ENCODE data around the gene RPL18.

DNA sequence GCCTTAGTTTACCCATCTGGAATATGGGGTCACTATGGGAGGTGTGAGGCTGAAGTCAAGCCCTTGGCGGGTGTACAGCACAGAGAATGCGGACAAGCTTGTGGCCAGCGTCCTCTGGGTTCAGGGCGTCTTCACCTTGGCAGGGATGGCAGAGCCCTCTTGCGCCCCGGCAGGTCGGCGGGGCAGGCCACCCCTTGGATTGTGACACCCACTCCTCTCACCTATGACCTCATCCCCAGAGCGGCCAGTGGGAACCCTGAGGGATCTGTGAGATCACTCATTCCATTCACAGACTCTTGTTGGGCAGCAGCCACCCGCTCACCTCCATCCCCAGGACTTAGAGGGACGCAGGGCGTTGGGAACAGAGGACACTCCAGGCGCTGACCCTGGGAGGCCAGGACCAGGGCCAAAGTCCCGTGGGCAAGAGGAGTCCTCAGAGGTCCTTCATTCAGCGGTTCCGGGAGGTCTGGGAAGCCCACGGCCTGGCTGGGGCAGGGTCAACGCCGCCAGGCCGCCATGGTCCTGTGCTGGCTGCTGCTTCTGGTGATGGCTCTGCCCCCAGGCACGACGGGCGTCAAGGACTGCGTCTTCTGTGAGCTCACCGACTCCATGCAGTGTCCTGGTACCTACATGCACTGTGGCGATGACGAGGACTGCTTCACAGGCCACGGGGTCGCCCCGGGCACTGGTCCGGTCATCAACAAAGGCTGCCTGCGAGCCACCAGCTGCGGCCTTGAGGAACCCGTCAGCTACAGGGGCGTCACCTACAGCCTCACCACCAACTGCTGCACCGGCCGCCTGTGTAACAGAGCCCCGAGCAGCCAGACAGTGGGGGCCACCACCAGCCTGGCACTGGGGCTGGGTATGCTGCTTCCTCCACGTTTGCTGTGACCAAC is 12.3 kb downstream of the RPL18 start, which contains the start of gene SPACA4:
- TF ChIP-seq POLR2A (IDR thresholded peaks at IDR 0.05; ENCODE audit: low read length) = no peak
- no peak for TF ChIP-seq GATA1 (IDR thresholded peaks at IDR 0.05; ENCODE audit: low read depth, low read length)

Data from erythroblast (primary cell).